MM.1S (cell line): ENCODE measurements around the gene ESCO1.
"Not testable (repeated sequence)": the region's sequence is repeated elsewhere in the genome, so short reads cannot be mapped to it uniquely, and the experiment has no call there.

Source experiments
- CTCF ChIP-seq: fragments of 300-600 bp; sonication (generic); IDR thresholded peaks from 2 replicates; pipeline ENCODE4 v1.5.1; 2016; ENCODE audit warnings: antibody characterized with exemption, low read length, mixed read lengths
- EZH2 ChIP-seq: fragments of 300-600 bp; sonication (generic); optimal IDR thresholded peaks from 2 replicates; pipeline ENCODE3; 2017; ENCODE audit warnings: low read depth, mild to moderate bottlenecking, antibody characterized with exemption, low read length, mixed read lengths

- TF ChIP-seq CTCF, EZH2: not testable (repeated sequence)
Measured at GRCh38 chr18:21640375-21640774, 39.9 kb upstream of the ESCO1 start.
